NCI-H524 (cell line): ENCODE results near the gene LHFPL3.
"Not testable (repeated sequence)": the region's sequence is repeated elsewhere in the genome, so short reads cannot be mapped to it uniquely, and the experiment has no call there.

Source experiments
- DNase-seq, 2 experiments: peaks; one replicate each; lab custom pipeline; 2025; lab: John Stamatoyannopoulos, UW

Gene LHFPL3

DNA sequence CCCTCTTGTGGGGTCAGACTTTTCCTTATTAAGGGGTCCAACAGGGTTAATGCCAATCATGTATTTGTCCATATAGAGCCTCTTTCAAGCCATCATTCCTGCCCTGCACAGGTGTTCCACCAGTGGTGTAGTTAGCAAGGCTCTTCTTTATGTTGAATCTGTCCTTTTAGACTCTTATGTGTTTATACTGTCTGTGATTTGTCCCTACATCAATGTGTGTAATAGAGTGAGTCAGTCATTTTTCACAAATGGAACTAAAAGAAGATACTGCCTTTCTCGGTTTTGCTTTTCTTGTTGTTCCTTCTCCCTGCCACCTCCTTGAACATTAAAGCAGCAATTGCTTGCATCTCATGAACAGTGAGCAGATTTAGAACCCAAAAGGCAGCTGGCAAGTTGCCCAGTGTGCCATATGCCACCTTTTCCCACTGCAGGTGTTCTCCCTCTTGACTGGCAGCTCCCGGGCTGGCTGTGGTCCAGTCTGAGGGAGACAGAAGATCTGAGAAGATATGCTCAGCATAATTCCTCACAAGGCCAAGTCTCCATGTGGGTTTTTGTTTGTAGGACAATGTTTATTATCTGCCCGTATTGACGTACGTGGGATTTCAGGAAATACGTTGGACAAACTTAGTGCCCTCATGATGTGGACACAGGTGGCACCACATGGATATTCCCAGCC is 154.1 kb downstream of the LHFPL3 start:
- peak; percentile 97 to 98 for DNase-seq

DNA sequence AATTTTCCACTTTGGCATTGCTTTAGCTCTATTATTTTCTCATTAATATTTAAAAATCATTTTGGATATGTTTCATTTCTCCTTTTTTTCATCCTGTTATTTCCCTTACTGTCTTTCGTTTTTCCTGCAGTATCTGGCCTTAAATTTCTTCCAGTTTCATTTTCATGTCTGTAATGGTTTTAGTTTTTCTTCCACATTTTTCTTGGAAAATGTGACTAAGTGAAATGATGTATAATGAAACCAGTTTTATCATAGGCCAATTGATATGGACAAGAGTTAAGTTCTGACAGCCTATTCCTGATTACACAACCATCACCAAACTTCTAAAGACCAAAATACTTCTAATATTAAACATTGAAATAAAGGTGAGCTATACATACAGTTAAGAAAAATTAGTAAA is 158.5 kb downstream of the LHFPL3 start:
- no peak for DNase-seq

GRCh38 chr7:104487642-104488041 is 159.2 kb downstream of the LHFPL3 start:
- DNase-seq = no peak

- DNase-seq = no peak
Measured at GRCh38 chr7:104497379-104497967, 169.1 kb downstream of the LHFPL3 start.

DNA sequence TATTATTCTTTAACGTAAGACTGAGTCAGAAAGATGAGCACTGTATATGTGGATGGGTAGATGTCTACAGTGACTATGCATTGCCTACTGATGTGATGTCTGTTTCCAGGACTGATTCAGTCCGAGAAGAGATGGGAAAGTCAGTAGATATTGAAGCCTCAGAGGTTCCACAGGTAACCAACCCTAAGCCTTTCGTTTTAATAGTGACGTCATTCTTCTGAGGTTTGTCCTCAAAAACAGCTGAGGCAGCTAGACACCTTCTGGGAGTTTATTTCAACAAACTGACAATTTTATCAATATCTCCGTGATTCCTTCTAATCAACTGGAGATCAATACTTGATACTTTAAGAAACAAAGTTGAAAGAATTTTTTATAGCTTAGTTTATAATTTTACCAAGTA is 171.6 kb downstream of the LHFPL3 start:
- DNase-seq = no peak

GRCh38 chr7:104509874-104510273 is 181.5 kb downstream of the LHFPL3 start:
- DNase-seq = no peak

GRCh38 chr7:104524853-104525252 is 196.4 kb downstream of the LHFPL3 start:
- DNase-seq = no peak

DNA sequence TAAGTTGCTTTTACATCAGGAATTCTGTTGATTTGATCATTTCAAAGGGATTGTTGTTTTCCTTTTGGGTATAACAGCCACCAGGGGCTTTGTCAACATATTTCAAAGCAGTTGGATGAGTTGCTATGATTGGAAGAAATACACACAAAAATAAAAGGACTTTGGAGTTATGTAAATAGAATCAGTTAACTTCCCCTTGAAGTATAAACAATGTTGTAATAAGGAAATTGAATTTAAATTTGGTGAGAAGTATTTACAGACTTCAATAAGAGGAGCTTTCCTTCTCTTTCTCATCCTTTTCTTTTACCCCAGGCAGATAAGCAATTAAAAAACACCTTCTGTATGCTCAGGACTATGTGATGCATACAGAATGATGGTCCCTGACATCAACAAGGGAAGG is 199.7 kb downstream of the LHFPL3 start:
- no peak for DNase-seq

DNA sequence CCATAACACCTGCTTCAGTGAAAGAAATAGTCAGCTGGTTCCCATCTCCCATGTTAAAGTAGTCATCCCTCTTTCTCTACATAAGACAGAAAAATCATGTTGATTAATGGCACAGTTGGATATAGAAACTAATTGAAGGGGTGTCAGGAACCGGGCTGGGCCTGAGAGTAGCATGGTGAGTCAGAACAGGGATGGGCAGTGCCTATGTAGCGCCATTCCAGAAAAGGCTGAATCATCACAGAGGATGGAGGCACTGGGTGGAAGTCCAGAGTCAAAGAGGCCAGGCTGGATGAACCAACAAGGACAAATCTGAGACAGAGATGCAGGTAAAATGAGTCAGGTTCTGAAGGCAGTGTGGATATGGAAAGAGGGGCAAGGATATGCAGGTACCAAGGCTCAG is 201.2 kb downstream of the LHFPL3 start:
- DNase-seq = no peak

DNA sequence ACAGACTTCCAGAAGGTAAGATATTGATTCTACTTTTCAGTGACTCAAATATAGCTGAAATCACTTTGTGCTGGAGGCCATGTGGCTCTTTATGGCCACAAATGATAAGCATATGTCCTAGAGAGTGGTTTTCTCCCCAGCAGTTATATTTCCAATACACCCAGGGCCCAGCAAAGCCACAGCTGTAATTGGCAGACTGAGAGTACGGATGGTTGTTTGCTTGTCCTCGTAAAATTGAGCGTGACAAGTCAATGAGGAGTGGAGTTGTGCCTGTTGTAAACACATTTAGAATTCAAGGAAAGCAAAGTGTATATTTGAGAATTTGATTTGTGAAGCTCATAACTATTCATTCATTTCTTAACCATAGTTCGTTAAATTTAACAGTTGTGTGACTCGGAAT is 201.8 kb downstream of the LHFPL3 start:
- no peak for DNase-seq

DNA sequence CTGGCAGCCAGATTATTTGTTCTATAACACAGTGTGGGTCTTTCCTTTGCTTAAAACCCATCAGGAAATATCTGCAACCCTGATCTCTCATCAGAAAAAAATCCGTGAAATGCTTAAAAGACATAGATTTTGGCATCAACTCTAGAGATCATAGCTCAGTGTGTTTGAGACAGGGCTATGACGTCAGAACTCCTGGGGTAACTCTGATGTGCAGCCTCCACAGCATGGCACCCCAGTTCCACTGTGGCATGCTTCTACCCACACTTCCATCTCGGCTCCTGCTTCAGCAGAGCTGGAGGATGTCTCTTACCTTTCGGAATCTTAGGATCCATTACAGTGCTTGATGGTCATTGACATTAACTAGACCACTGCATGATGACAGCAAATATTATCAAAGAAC is 205.7 kb downstream of the LHFPL3 start:
- DNase-seq = no peak

DNA sequence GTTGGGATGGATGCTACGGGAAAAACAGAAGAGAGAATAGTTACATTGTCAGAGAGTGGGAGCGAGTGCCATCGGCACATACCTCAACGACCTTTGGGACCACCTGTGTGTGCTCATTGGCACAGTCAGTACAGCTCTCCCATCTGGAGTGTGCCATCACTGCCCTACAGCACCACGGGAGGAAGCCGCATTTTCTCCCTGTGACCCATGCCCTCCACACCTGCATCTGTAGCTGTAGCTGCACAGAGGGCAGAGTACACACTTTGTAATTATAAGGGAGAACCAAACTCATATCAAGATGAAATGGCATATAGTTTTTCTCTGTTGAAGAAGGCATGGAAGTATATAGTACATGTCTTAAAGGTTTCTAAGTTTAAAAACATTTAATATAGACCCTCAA is 207.4 kb downstream of the LHFPL3 start:
- no peak for DNase-seq

DNA sequence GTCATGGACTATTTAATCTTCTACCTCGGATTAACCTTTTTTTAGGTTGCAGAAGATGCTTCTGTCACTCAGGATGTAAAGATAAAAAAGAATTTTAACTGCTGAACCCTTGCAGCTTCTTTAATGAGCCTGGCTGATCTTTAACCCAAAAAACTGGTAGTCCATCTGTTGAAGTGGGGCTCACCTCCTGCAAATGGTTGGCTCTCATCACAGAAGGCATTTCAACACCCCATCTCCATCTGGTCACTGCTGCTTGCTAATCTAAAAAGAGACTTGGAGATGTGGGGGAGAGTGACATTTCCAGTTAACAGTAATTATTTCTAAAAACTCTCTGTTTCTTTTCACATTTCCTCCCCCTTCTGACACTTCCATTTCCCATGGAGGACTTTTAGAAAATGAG is 208.6 kb downstream of the LHFPL3 start:
- DNase-seq = peak; percentile 29 to 70

- no peak for DNase-seq
Measured at GRCh38 chr7:104538152-104538551, 209.7 kb downstream of the LHFPL3 start.

DNA sequence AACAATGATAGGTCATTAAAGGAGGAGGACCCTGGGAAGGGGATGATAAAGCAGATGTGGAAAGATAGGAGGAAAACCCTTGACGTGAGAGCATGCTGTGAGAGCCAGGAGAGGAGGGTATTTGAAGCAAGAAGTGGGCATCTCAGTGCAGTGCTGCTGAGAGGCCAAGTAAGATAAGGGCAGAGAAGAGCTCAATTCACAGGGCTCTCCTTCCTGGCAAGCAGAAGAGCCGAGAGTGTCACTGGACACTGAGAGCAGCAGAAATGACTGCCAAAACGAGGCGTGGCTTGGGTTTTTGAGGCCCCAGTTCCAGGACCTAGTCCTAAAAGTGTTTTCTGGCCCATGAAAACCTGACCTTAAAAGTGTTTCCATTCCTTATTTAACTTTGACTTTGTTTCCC is 213.5 kb downstream of the LHFPL3 start:
- DNase-seq = no peak

- DNase-seq = peak; percentile 20 to 55
Measured at GRCh38 chr7:104548861-104549260, 220.5 kb downstream of the LHFPL3 start.

DNA sequence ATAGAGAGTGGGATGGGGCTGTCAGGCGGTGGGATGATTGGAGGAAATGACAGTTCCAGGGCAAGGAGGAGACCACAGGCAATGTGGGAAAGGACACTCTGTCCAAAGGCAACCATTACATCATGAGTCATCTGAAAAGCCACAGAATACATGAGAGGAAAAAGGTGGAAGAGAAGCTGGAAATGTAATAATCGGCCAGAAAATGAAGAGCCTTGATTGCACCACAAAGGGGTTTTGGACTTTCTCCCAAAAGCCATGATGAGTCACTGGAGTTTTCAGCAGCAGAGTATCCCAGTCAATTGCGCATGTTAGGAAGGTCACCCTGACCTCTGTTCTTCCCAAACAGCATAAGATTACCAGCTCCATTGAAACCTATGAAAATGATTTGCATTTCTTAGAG is 222.0 kb downstream of the LHFPL3 start:
- DNase-seq = no peak

GRCh38 chr7:104551226-104551625 is 222.8 kb downstream of the LHFPL3 start:
- no peak for DNase-seq

GRCh38 chr7:104552102-104552501 is 223.7 kb downstream of the LHFPL3 start:
- no peak for DNase-seq

GRCh38 chr7:104553074-104553473 is 224.7 kb downstream of the LHFPL3 start:
- no peak for DNase-seq

DNA sequence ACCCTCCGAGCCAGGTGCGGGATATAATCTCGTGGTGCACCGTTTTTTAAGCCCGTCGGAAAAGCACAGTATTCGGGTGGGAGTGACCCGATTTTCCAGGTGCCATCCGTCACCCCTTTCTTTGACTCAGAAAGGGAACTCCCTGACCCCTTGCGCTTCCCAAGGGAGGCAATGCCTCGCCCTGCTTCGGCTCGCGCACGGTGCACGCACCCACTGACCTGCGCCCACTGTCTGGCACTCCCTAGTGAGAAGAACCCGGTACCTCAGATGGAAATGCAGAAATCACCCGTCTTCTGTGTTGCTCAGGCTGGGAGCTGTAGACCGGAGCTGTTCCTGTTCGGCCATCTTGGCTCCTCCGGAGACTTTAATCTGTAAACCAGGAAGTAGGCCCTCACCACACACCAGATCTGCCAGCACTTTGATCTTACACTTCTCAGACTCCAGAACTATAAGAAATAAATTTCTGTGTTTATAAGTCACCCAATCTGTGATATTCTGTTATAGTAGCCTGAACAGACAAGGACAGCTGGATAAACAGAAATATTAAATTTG is 235.0 kb downstream of the LHFPL3 start:
- not testable (repeated sequence) for DNase-seq

DNA sequence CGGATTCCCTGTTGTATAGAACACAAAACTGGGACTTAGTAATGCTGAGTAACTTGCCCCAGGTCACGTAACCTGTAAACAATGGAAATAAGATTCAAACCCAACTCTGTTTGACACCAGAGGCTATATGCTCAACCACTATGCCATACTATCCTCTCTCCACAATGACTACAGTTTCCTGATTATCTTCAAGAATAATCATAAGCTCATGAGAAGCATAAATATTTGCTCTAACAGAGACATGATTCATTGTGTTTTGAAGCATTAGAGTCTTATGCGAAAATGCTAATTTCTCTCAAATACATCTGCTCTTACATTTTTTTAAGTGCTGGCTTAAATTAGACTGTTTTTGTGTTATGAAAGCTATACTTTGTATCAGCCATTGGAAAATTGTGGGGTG is 241.3 kb downstream of the LHFPL3 start:
- DNase-seq = no peak

DNA sequence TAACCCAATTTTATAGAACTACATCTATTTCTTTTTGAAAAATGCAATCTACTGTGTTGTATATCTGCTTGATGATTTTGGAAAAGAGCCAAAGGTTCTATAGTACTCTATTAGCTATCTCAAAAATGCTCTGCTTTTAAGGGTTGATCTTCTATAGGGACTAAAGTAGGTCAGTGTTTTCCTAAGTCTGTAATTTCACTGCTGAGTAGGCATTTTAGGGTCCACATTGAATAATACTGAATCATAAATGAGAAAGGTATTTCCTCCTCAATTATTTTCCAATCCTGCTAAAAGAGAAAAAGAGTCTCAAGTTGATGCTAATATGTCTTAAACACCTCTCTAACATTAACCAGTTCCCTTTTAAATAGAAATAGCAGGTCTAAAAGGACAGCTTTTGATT is 244.2 kb downstream of the LHFPL3 start:
- DNase-seq = no peak

- DNase-seq = no peak
Measured at GRCh38 chr7:104584620-104585019, 256.2 kb downstream of the LHFPL3 start.
